Retinal pigment epithelial cell (primary cell): ENCODE measurements around the gene DLEC1.

Experiments
- DNase-seq: peaks from one replicate; pipeline ENCODE4 v3.0.0-alpha.2; 2010; ENCODE audit warnings: low read depth
- H3K4me3 ChIP-seq: 2 replicates; pipeline ENCODE4 v1.5.1; 2011; ENCODE audit warnings: mild to moderate bottlenecking, low read length, control low read depth, moderate library complexity
- TF ChIP-seq, protein P1 (sequence below): conservative IDR thresholded peaks from 2 replicates; pipeline ENCODE4 v1.5.1; 2011; ENCODE audit warnings: low read depth, low read length, control low read depth, inconsistent platforms

DLEC1 gene

DNA sequence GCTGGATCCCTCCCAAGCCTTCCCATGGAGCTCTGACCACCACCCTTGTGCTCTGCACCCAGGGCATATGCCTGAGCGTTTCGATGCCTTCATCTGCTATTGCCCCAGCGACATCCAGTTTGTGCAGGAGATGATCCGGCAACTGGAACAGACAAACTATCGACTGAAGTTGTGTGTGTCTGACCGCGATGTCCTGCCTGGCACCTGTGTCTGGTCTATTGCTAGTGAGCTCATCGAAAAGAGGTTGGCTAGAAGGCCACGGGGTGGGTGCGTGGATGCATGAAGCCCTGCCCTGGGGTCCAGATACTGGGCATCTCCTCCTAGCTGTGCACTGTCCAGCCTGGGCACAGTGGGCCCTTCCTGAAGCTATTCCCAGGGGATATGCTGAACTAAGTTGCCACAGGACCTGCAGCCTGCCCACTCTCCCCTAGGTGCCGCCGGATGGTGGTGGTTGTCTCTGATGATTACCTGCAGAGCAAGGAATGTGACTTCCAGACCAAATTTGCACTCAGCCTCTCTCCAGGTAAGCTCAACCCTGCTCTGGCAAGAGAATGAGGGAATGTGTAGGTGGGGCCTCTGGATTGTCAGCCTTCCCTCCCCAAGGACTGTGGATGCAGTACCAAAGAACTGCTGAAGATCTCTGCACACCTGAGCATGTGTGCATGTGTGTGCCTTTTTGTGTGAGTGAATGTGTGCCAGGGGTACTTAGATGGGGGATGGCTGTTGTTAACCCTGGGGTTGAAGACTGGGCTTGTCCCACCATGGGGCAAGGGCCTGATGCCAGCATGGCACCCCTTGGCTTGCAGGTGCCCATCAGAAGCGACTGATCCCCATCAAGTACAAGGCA is 101.5 kb downstream of the DLEC1 start:
- TF ChIP-seq, protein P1, sequence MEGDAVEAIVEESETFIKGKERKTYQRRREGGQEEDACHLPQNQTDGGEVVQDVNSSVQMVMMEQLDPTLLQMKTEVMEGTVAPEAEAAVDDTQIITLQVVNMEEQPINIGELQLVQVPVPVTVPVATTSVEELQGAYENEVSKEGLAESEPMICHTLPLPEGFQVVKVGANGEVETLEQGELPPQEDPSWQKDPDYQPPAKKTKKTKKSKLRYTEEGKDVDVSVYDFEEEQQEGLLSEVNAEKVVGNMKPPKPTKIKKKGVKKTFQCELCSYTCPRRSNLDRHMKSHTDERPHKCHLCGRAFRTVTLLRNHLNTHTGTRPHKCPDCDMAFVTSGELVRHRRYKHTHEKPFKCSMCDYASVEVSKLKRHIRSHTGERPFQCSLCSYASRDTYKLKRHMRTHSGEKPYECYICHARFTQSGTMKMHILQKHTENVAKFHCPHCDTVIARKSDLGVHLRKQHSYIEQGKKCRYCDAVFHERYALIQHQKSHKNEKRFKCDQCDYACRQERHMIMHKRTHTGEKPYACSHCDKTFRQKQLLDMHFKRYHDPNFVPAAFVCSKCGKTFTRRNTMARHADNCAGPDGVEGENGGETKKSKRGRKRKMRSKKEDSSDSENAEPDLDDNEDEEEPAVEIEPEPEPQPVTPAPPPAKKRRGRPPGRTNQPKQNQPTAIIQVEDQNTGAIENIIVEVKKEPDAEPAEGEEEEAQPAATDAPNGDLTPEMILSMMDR = no peak
- H3K4me3 ChIP-seq = no peak overlapping the region
- DNase-seq = no peak

DNA sequence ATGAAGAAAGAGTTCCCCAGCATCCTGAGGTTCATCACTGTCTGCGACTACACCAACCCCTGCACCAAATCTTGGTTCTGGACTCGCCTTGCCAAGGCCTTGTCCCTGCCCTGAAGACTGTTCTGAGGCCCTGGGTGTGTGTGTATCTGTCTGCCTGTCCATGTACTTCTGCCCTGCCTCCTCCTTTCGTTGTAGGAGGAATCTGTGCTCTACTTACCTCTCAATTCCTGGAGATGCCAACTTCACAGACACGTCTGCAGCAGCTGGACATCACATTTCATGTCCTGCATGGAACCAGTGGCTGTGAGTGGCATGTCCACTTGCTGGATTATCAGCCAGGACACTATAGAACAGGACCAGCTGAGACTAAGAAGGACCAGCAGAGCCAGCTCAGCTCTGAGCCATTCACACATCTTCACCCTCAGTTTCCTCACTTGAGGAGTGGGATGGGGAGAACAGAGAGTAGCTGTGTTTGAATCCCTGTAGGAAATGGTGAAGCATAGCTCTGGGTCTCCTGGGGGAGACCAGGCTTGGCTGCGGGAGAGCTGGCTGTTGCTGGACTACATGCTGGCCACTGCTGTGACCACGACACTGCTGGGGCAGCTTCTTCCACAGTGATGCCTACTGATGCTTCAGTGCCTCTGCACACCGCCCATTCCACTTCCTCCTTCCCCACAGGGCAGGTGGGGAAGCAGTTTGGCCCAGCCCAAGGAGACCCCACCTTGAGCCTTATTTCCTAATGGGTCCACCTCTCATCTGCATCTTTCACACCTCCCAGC is 102.4 kb downstream of the DLEC1 start:
- TF ChIP-seq, protein P1 = no peak
- no peak overlapping the region for H3K4me3 ChIP-seq
- DNase-seq = no peak

DNA sequence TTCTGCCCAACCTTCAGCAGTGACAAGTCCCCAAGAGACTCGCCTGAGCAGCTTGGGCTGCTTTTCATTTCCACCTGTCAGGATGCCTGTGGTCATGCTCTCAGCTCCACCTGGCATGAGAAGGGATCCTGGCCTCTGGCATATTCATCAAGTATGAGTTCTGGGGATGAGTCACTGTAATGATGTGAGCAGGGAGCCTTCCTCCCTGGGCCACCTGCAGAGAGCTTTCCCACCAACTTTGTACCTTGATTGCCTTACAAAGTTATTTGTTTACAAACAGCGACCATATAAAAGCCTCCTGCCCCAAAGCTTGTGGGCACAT is 102.9 kb downstream of the DLEC1 start:
- no peak for DNase-seq
- TF ChIP-seq, protein P1 = no peak
- no peak overlapping the region for H3K4me3 ChIP-seq

DNA sequence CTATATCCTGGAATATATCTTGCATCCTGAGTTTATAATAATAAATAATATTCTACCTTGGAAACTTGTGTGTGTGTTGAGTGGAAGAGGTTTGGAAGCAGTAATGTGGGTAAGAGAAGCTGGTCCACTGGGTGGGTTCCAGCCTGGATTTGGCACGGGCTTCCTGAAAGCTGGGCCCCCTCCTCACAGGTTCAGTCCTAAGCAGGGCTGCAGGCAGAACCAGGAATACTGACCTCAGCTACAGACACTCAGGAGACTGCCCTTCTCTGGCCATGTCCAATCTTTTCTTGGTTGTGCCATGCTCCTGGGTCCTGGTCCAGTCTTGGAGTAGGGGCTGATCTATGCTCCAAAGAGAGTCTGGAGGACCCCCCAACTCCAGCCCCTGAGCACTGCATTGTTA is 104.0 kb downstream of the DLEC1 start:
- H3K4me3 ChIP-seq = no peak overlapping the region
- no peak for DNase-seq
- TF ChIP-seq, protein P1 = no peak

DNA sequence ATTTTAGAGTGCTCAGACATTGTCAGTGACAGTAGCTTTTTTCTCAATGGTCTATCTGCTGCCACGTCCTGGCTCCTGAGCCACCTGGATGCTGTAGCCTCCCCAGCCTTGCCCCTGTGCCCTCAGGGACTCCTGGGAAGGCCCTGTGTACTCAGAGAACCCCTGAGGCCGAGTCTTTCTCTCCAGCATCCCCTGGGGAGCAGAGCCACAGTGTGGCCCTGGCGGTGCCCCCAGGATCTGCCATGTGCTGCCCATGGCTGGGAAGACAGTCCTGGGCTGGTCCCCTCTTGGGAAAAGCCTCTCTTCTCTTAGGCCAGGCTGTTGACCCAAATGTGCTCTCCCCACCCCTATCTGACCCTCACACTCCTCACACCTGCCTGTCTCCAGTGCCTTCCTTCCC is 104.5 kb downstream of the DLEC1 start:
- TF ChIP-seq, protein P1 = no peak
- no peak overlapping the region for H3K4me3 ChIP-seq
- DNase-seq = no peak

DNA sequence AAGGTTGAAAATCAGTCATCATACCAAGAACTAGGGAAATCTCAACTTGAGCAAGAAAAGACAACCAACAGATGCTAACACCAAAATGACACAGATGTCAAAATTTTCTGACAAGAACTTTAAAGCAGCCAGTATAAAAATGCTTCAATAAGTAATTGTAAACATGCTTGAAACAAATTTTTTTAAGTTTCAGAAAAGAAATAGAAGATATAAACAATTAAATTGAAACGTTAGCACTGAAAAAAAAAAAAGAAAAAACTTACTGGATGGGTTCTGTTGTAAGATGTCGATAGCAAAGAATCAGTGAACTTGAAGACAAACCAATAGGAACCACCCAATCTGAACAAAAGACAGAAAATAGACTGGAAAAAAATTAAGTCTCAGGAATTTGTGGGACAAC is 107.5 kb downstream of the DLEC1 start:
- TF ChIP-seq, protein P1 = no peak
- H3K4me3 ChIP-seq = no peak overlapping the region
- DNase-seq = no peak

DNA sequence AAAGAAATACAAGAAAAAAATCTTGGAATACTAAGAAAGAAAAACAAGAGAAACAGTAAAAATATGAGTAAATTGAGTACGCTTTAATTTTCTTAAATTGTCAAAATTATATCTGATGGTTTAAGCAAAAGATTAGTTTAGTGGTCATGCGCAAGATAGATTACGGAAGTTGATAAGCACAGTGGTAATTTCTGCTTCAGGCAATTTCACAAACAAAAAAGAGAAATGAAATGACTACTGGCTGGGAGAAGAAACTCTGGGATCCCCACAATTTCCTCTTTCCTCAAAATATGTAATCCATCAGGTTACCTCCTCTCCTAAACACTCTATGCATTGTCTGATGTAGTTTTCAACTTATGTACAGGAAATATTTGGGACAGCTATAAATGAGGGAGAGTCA is 108.4 kb downstream of the DLEC1 start:
- no peak overlapping the region for H3K4me3 ChIP-seq
- DNase-seq = no peak
- TF ChIP-seq, protein P1 = no peak
